ENCODE data around the gene CSRP3.

DNA sequence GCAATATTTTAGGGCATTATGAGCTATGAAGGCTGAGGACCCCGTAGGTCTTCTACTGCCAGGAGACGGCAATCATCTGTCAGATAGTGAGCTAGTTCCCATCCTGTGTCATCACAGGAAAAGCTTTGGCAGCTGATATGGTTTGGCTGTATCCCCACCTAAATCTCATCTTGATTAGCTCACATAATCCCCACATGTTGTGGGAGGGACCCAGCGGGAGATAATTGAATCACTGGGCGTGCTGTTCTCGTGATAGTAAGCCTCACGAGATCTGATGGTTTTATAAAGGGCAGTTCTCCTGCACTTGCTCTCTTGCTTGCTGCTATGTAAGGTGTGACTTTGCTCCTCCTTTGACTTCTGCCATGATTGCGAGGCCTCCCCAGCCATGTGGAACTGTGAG, 18.1 kb downstream of the CSRP3 start:
- TF ChIP-seq, protein P1, sequence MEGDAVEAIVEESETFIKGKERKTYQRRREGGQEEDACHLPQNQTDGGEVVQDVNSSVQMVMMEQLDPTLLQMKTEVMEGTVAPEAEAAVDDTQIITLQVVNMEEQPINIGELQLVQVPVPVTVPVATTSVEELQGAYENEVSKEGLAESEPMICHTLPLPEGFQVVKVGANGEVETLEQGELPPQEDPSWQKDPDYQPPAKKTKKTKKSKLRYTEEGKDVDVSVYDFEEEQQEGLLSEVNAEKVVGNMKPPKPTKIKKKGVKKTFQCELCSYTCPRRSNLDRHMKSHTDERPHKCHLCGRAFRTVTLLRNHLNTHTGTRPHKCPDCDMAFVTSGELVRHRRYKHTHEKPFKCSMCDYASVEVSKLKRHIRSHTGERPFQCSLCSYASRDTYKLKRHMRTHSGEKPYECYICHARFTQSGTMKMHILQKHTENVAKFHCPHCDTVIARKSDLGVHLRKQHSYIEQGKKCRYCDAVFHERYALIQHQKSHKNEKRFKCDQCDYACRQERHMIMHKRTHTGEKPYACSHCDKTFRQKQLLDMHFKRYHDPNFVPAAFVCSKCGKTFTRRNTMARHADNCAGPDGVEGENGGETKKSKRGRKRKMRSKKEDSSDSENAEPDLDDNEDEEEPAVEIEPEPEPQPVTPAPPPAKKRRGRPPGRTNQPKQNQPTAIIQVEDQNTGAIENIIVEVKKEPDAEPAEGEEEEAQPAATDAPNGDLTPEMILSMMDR (IDR thresholded peaks at IDR 0.05), result no peak
- no peak for TF ChIP-seq POLR2A (IDR thresholded peaks at IDR 0.05)

Data from testis (tissue), 2 donors.